CD14-positive monocyte (primary cell): Measurements from ENCODE around the gene LASP1NB.
"Not testable (repeated sequence)": the region's sequence is repeated elsewhere in the genome, so short reads cannot be mapped to it uniquely, and the experiment has no call there.

Experiments used
- DNase-seq, 3 donors: peaks; one replicate each; pipeline ENCODE4 v3.0.0-alpha.2; 2011 to 2022
- H2AFZ ChIP-seq: 2 replicates; pipeline ENCODE4 v1.6.0; 2012; ENCODE audit warnings: mild to moderate bottlenecking, low read depth, low read length, inconsistent platforms; ENCODE audit not compliant: insufficient read depth, poor library complexity, severe bottlenecking
- H3K27ac ChIP-seq, 2 donors: 1 replicate in 1 of 2; 2 replicates in 1 of 2; pipeline ENCODE4 v1.5.1; 2012 to 2013; ENCODE audit warnings: low read length in 2 of 2, control low read depth in 1 of 2, inconsistent platforms in 1 of 2, low read depth in 1 of 2, mild to moderate bottlenecking in 1 of 2
- H3K27me3 ChIP-seq, 2 donors: one replicate each; pipeline versions ENCODE4 v1.6.0 to v1.6.1; 2011 to 2013; ENCODE audit warnings: low read length in 2 of 2; ENCODE audit not compliant: control insufficient read depth in 2 of 2, insufficient read depth in 2 of 2
- H3K36me3 ChIP-seq, 2 donors: replicated peaks in 1 of 2; 1 replicate in 1 of 2; 2 replicates in 1 of 2; pipeline versions ENCODE4 v1.5.1 to v1.6.1; 2012 to 2013; ENCODE audit warnings: low read length in 2 of 2, control low read depth in 1 of 2, inconsistent platforms in 1 of 2, mild to moderate bottlenecking in 1 of 2; ENCODE audit not compliant: insufficient read depth in 2 of 2, control insufficient read depth in 1 of 2
- H3K4me1 ChIP-seq, 2 donors: 1 replicate in 1 of 2; 2 replicates in 1 of 2; pipeline versions ENCODE4 v1.5.1 to v1.6.1; 2012 to 2013; ENCODE audit warnings: low read length in 2 of 2, control low read depth in 1 of 2, inconsistent platforms in 1 of 2, mild to moderate bottlenecking in 1 of 2, moderate library complexity in 1 of 2; ENCODE audit not compliant: insufficient read depth in 2 of 2, control insufficient read depth in 1 of 2
- H3K4me2 ChIP-seq: replicated peaks from 2 replicates; pipeline ENCODE3; 2012; ENCODE audit warnings: low read length, moderate library complexity, mild to moderate bottlenecking; ENCODE audit not compliant: poor library complexity, severe bottlenecking; ENCODE audit errors: extremely low read depth
- H3K4me3 ChIP-seq, 3 experiments: fragments of 200-600 bp in 1 of 3; sonication (generic) in 1 of 3; replicated peaks in 1 of 3; 1 replicate in 2 of 3; 2 replicates in 1 of 3; pipeline ENCODE4 v1.5.1; 2011 to 2013; ENCODE audit warnings: low read length in 3 of 3, mild to moderate bottlenecking in 3 of 3, control low read depth in 2 of 3, low read depth in 2 of 3, inconsistent platforms in 1 of 3, moderate library complexity in 1 of 3
- H3K79me2 ChIP-seq: 2 replicates; pipeline ENCODE4 v1.6.0; 2012; ENCODE audit warnings: mild to moderate bottlenecking, control low read depth, inconsistent platforms, low read length, moderate library complexity; ENCODE audit not compliant: insufficient read depth
- H3K9ac ChIP-seq: 2 replicates; pipeline ENCODE4 v1.6.0; 2017; ENCODE audit warnings: low read length, mild to moderate bottlenecking; ENCODE audit not compliant: insufficient read depth, poor library complexity, severe bottlenecking
- H3K9me3 ChIP-seq, 2 donors: replicated peaks in 1 of 2; 1 replicate in 1 of 2; 2 replicates in 1 of 2; pipeline versions ENCODE4 v1.5.1 to v1.6.1; 2012 to 2013; ENCODE audit warnings: low read length in 2 of 2, control low read depth in 1 of 2; ENCODE audit not compliant: control insufficient read depth in 1 of 2, insufficient read depth in 1 of 2
- H4K20me1 ChIP-seq: 2 replicates; pipeline ENCODE4 v1.6.0; 2012; ENCODE audit warnings: mild to moderate bottlenecking, low read length, control low read depth, moderate library complexity; ENCODE audit not compliant: insufficient read depth
- H3K27ac Mint-ChIP-seq, 7 donors: one replicate each; pipeline ENCODE4 v1.8.0; 2020; ENCODE audit warnings: mild to moderate bottlenecking in 7 of 7, mixed read lengths in 7 of 7, moderate library complexity in 6 of 7, inconsistent platforms in 2 of 7
- H3K27me3 Mint-ChIP-seq, 3 donors: one replicate each; pipeline ENCODE4 v1.8.0; 2021 to 2022; ENCODE audit warnings: low read depth in 3 of 3, mild to moderate bottlenecking in 3 of 3, mixed read lengths in 3 of 3, moderate library complexity in 3 of 3, inconsistent platforms in 1 of 3
- H3K36me3 Mint-ChIP-seq, 2 donors: one replicate each; pipeline ENCODE4 v1.8.0; 2020; ENCODE audit warnings: mixed read lengths in 2 of 2, inconsistent platforms in 1 of 2, mild to moderate bottlenecking in 1 of 2
- H3K4me1 Mint-ChIP-seq: one replicate; pipeline ENCODE4 v1.8.0; 2020; ENCODE audit warnings: mild to moderate bottlenecking, mixed read lengths
- H3K4me3 Mint-ChIP-seq, 2 donors: one replicate each; pipeline ENCODE4 v1.8.0; 2020; ENCODE audit warnings: mild to moderate bottlenecking in 2 of 2, mixed read lengths in 2 of 2, moderate library complexity in 1 of 2
- H3K9me3 Mint-ChIP-seq, 7 donors: one replicate each; pipeline ENCODE4 v1.8.0; 2020 to 2022; ENCODE audit warnings: mixed read lengths in 7 of 7, mild to moderate bottlenecking in 6 of 7, moderate library complexity in 6 of 7, inconsistent platforms in 2 of 7
- CTCF ChIP-seq: fragments of 200-600 bp; IDR thresholded peaks from one replicate; pipeline ENCODE4 v1.8.0; 2022; ENCODE audit warnings: antibody characterized with exemption, mild to moderate bottlenecking
- WGBS: methylation state at CpG from one replicate; pipeline ENCODE4 v1.1.5; 2013; ENCODE audit warnings: missing lambda C conversion rate; ENCODE audit not compliant: insufficient coverage; 5-methylcytosine and 5-hydroxymethylcytosine counted together
- intact Hi-C, 2 donors: fragments of 100-400 bp; cut with micrococcal nuclease; formaldehyde crosslinking; loops; one replicate each; pipeline versions ENCODE4 v1.15.0 to v1.15.1; 2023

LASP1NB gene

GRCh38 chr17:38943607-38944006, 18.2 kb downstream of the LASP1NB start:
- Histone ChIP-seq H3K4me3 (no peak overlapping the region), H3K79me2 (no peaks in the 10 kb centered on the region), H3K4me2 (peak overlapping the region; percentile 24), H2AFZ (peak overlapping the region; percentile 46), H3K9me3 (no peaks in the 10 kb centered on the region), H4K20me1 (no peaks in the 10 kb centered on the region), H3K36me3 (no peaks in the 10 kb centered on the region), H3K27me3 (no peaks in the 10 kb centered on the region), H3K9ac (no peak overlapping the region), H3K4me1 (no peaks in the 10 kb centered on the region), H3K27ac (no peak overlapping the region)
- no peak for TF ChIP-seq CTCF
- Mint-ChIP-seq H3K4me3 (no peak overlapping the region), H3K36me3 (no peaks in the 10 kb centered on the region), H3K4me1 (peaks cover 13% of the 10 kb centered on the region), H3K27ac (no peak overlapping the region), H3K27me3 (peaks cover 0 to 2% (median 0%) of the 10 kb centered on the region in 3 donors), H3K9me3 (peaks cover 0 to 4% (median 0%) of the 10 kb centered on the region in 7 donors)
- no CpG with 5 or more reads among the region's 8 CpGs for WGBS
- intact Hi-C loops: no loop called here
- no peak for DNase-seq

GRCh38 chr17:38947189-38947588, 21.8 kb downstream of the LASP1NB start:
- intact Hi-C loops: no loop called here
- H3K4me1 ChIP-seq: no peaks in the 10 kb centered on the region
- DNase-seq: no peak
- H2AFZ ChIP-seq: no peak overlapping the region
- WGBS: no CpG with 5 or more reads among the region's 2 CpGs
- no peaks in the 10 kb centered on the region for H3K9me3 ChIP-seq
- no peak for TF ChIP-seq CTCF
- H3K9ac ChIP-seq: no peak overlapping the region
- no peak overlapping the region for H3K4me3 Mint-ChIP-seq
- no peak overlapping the region for H3K27ac ChIP-seq
- H3K36me3 Mint-ChIP-seq: no peaks in the 10 kb centered on the region
- no peak overlapping the region for H3K4me2 ChIP-seq
- peaks cover 0 to 4% (median 0%) of the 10 kb centered on the region in 3 donors for H3K27me3 Mint-ChIP-seq
- peaks cover 13% of the 10 kb centered on the region for H3K4me1 Mint-ChIP-seq
- H3K79me2 ChIP-seq: no peaks in the 10 kb centered on the region
- no peak overlapping the region for H3K27ac Mint-ChIP-seq
- no peaks in the 10 kb centered on the region for H3K36me3 ChIP-seq
- H3K27me3 ChIP-seq: no peaks in the 10 kb centered on the region
- no peak overlapping the region for H3K4me3 ChIP-seq
- no peaks in the 10 kb centered on the region for H4K20me1 ChIP-seq
- peaks cover 0 to 4% (median 0%) of the 10 kb centered on the region in 7 donors for H3K9me3 Mint-ChIP-seq

GRCh38 chr17:38953800-38954199, 28.4 kb downstream of the LASP1NB start:
- H3K4me1 Mint-ChIP-seq, H3K9me3 Mint-ChIP-seq, intact Hi-C loops, H3K27ac Mint-ChIP-seq, DNase-seq, H3K4me3 ChIP-seq, H4K20me1 ChIP-seq, H3K27ac ChIP-seq, H2AFZ ChIP-seq, H3K9me3 ChIP-seq, H3K36me3 Mint-ChIP-seq, H3K9ac ChIP-seq, H3K27me3 ChIP-seq, H3K4me3 Mint-ChIP-seq, H3K36me3 ChIP-seq, H3K4me2 ChIP-seq, H3K4me1 ChIP-seq, H3K79me2 ChIP-seq: not testable (repeated sequence)
- no CpG with 5 or more reads among the region's 7 CpGs for WGBS
- H3K27me3 Mint-ChIP-seq: peaks cover 2 to 12% (median 2%) of the 10 kb centered on the region in 3 donors
